ENCODE measurements around the gene PRR13. TPM values are rescaled to one million over a fixed set of nuclear protein-coding genes. Genes with fewer than 3 reads are reported as not detected.

The PRR13 gene
- polyA plus RNA-seq, 1 of the 3 experiments (the other 2 are of a cell fraction): 58.5 TPM

DNA sequence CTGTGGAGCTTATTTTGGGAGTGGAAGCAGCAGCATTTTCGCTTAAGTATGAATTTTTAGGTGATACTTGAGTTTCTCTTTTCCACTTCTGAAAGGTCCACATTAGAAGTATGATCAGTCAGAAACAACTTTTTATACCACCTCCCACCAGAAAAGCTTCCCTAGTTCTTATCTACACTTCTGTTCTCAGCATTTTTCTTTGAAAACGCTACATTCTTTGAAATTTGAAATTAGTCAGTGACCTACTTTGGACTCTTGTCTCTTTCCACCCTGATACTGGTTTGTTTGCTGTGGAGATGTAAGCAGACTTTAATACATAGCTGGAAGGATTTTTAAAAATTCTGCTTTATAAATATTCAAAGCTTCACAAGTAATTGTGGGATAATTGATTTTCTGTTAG lies 32.5 kb downstream of the PRR13 start:
- Histone ChIP-seq H3K9me2 (no peaks in the 10 kb centered on the region), H3K36me3 (replicated peaks in 1 of 2; ENCODE audit: control insufficient read depth in 1 of 2, insufficient read depth in 2 of 2, low read length in 1 of 2) (peaks cover 86 to 95% of the 10 kb centered on the region in 2 experiments), H3K4me2 (no peak overlapping the region), H3K79me2 (ENCODE audit: insufficient read depth) (peaks cover 95% of the 10 kb centered on the region), H3K9ac (no peak overlapping the region), H3K27me3 (ENCODE audit: insufficient read depth) (no peaks in the 10 kb centered on the region), H3K4me3 (ENCODE audit: low read depth in 2 of 2, low read length in 1 of 2) (no peak overlapping the region), H3F3A (replicated peaks; ENCODE audit: insufficient read depth) (peaks cover 84% of the 10 kb centered on the region), H3K27ac (ENCODE audit: low read depth in 2 of 2, low read length in 1 of 2) (peak overlapping the region in 1 of 2 experiments; percentile 9; a peak in 1 of 4 replicates), H2AFZ (ENCODE audit: low read depth) (no peak overlapping the region), H4K20me1 (ENCODE audit: insufficient read depth) (peaks cover 90% of the 10 kb centered on the region), H3K9me3 (no peaks in the 10 kb centered on the region), H3K4me1 (ENCODE audit: control insufficient read depth in 1 of 2, insufficient read depth in 2 of 2, low read depth in 1 of 2, low read length in 1 of 2) (peaks cover 0 to 5% of the 10 kb centered on the region in 2 experiments; a peak in 1 of 4 replicates)
- no peak for DNase-seq
- 94% methylated on average over 2 of the region's 2 CpGs for WGBS (ENCODE audit: low lambda C conversion rate)
- POLR2A ChIA-PET: interaction anchor here (0.6 to 1.5 kb wide), 6 partner anchors 12 to 166 kb away, joined by 3 to 6 read pairs (median 3); partner anchors contain the start of gene TARBP2
- CTCF ChIA-PET: interaction anchor here (0.9 to 5.4 kb wide), 10 partner anchors 8 to 153 kb away, joined by 3 to 32 read pairs (median 5); partner anchors contain the start of genes AAAS and MAP3K12
- no peak for TF ChIP-seq MXI1 (IDR thresholded peaks at IDR 0.05; ENCODE audit: low read depth, low read length)
- TF ChIP-seq SMC3 (IDR thresholded peaks at IDR 0.05; ENCODE audit: low read depth, low read length): no peak
- TF ChIP-seq, protein P1, sequence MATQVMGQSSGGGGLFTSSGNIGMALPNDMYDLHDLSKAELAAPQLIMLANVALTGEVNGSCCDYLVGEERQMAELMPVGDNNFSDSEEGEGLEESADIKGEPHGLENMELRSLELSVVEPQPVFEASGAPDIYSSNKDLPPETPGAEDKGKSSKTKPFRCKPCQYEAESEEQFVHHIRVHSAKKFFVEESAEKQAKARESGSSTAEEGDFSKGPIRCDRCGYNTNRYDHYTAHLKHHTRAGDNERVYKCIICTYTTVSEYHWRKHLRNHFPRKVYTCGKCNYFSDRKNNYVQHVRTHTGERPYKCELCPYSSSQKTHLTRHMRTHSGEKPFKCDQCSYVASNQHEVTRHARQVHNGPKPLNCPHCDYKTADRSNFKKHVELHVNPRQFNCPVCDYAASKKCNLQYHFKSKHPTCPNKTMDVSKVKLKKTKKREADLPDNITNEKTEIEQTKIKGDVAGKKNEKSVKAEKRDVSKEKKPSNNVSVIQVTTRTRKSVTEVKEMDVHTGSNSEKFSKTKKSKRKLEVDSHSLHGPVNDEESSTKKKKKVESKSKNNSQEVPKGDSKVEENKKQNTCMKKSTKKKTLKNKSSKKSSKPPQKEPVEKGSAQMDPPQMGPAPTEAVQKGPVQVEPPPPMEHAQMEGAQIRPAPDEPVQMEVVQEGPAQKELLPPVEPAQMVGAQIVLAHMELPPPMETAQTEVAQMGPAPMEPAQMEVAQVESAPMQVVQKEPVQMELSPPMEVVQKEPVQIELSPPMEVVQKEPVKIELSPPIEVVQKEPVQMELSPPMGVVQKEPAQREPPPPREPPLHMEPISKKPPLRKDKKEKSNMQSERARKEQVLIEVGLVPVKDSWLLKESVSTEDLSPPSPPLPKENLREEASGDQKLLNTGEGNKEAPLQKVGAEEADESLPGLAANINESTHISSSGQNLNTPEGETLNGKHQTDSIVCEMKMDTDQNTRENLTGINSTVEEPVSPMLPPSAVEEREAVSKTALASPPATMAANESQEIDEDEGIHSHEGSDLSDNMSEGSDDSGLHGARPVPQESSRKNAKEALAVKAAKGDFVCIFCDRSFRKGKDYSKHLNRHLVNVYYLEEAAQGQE (IDR thresholded peaks at IDR 0.05; ENCODE audit: low read depth, low read length): no peak
- TF ChIP-seq, protein P2, sequence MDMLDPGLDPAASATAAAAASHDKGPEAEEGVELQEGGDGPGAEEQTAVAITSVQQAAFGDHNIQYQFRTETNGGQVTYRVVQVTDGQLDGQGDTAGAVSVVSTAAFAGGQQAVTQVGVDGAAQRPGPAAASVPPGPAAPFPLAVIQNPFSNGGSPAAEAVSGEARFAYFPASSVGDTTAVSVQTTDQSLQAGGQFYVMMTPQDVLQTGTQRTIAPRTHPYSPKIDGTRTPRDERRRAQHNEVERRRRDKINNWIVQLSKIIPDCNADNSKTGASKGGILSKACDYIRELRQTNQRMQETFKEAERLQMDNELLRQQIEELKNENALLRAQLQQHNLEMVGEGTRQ (IDR thresholded peaks at IDR 0.05; ENCODE audit: borderline replicate concordance, low read depth, low read length): no peak
- no peak for TF ChIP-seq RCOR1 (IDR thresholded peaks at IDR 0.05; ENCODE audit: low read length)
- TF ChIP-seq POLR2AphosphoS5 (IDR thresholded peaks at IDR 0.05; ENCODE audit: low read depth, low read length): no peak
- TF ChIP-seq, protein P3, sequence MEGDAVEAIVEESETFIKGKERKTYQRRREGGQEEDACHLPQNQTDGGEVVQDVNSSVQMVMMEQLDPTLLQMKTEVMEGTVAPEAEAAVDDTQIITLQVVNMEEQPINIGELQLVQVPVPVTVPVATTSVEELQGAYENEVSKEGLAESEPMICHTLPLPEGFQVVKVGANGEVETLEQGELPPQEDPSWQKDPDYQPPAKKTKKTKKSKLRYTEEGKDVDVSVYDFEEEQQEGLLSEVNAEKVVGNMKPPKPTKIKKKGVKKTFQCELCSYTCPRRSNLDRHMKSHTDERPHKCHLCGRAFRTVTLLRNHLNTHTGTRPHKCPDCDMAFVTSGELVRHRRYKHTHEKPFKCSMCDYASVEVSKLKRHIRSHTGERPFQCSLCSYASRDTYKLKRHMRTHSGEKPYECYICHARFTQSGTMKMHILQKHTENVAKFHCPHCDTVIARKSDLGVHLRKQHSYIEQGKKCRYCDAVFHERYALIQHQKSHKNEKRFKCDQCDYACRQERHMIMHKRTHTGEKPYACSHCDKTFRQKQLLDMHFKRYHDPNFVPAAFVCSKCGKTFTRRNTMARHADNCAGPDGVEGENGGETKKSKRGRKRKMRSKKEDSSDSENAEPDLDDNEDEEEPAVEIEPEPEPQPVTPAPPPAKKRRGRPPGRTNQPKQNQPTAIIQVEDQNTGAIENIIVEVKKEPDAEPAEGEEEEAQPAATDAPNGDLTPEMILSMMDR (IDR thresholded peaks at IDR 0.05): no peak
- no peak for TF ChIP-seq RAD21 (IDR thresholded peaks at IDR 0.05; ENCODE audit: low read length)
- TF ChIP-seq RXRA (IDR thresholded peaks at IDR 0.05; ENCODE audit: borderline replicate concordance, low read depth): no peak
- TF ChIP-seq, protein P4, sequence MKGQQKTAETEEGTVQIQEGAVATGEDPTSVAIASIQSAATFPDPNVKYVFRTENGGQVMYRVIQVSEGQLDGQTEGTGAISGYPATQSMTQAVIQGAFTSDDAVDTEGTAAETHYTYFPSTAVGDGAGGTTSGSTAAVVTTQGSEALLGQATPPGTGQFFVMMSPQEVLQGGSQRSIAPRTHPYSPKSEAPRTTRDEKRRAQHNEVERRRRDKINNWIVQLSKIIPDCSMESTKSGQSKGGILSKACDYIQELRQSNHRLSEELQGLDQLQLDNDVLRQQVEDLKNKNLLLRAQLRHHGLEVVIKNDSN (IDR thresholded peaks at IDR 0.05; ENCODE audit: borderline replicate concordance, low read depth): no peak
- TF ChIP-seq, protein P5, sequence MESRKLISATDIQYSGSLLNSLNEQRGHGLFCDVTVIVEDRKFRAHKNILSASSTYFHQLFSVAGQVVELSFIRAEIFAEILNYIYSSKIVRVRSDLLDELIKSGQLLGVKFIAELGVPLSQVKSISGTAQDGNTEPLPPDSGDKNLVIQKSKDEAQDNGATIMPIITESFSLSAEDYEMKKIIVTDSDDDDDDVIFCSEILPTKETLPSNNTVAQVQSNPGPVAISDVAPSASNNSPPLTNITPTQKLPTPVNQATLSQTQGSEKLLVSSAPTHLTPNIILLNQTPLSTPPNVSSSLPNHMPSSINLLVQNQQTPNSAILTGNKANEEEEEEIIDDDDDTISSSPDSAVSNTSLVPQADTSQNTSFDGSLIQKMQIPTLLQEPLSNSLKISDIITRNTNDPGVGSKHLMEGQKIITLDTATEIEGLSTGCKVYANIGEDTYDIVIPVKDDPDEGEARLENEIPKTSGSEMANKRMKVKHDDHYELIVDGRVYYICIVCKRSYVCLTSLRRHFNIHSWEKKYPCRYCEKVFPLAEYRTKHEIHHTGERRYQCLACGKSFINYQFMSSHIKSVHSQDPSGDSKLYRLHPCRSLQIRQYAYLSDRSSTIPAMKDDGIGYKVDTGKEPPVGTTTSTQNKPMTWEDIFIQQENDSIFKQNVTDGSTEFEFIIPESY (IDR thresholded peaks at IDR 0.05; ENCODE audit: borderline replicate concordance, low read depth): no peak
- no peak for TF ChIP-seq TAF1 (IDR thresholded peaks at IDR 0.05; ENCODE audit: borderline replicate concordance, low read depth, low read length)
- TF ChIP-seq, protein P6, sequence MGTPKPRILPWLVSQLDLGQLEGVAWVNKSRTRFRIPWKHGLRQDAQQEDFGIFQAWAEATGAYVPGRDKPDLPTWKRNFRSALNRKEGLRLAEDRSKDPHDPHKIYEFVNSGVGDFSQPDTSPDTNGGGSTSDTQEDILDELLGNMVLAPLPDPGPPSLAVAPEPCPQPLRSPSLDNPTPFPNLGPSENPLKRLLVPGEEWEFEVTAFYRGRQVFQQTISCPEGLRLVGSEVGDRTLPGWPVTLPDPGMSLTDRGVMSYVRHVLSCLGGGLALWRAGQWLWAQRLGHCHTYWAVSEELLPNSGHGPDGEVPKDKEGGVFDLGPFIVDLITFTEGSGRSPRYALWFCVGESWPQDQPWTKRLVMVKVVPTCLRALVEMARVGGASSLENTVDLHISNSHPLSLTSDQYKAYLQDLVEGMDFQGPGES (IDR thresholded peaks at IDR 0.05; ENCODE audit: low read depth, low read length): no peak
- TF ChIP-seq CHD2 (IDR thresholded peaks at IDR 0.05; ENCODE audit: low read length, partially characterized antibody): no peak
- TF ChIP-seq YY1 (IDR thresholded peaks at IDR 0.05; ENCODE audit: low read depth): no peak
- TF ChIP-seq FOXM1 (IDR thresholded peaks at IDR 0.05; ENCODE audit: low read depth): no peak
- TF ChIP-seq NFIC (IDR thresholded peaks at IDR 0.05; ENCODE audit: borderline replicate concordance): no peak
- TF ChIP-seq, protein P7, sequence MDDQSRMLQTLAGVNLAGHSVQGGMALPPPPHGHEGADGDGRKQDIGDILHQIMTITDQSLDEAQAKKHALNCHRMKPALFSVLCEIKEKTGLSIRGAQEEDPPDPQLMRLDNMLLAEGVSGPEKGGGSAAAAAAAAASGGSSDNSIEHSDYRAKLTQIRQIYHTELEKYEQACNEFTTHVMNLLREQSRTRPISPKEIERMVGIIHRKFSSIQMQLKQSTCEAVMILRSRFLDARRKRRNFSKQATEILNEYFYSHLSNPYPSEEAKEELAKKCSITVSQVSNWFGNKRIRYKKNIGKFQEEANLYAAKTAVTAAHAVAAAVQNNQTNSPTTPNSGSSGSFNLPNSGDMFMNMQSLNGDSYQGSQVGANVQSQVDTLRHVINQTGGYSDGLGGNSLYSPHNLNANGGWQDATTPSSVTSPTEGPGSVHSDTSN (IDR thresholded peaks at IDR 0.05): no peak
- TF ChIP-seq, protein P8, sequence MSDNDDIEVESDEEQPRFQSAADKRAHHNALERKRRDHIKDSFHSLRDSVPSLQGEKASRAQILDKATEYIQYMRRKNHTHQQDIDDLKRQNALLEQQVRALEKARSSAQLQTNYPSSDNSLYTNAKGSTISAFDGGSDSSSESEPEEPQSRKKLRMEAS (IDR thresholded peaks at IDR 0.05; ENCODE audit: low read depth): no peak
